ENCODE data around the gene FANCE.
"Not testable (repeated sequence)": the region's sequence is repeated elsewhere in the genome, so short reads cannot be mapped to it uniquely, and the experiment has no call there.

Gene FANCE

GRCh38 chr6:35452183-35453090, at the start of gene FANCE:
Gene FANCE (plus strand): TSS chr6:35452338. CDS start chr6:35452546, 208 bp downstream.
- DNase-seq, result peak; percentile 95

GRCh38 chr6:35402856-35403191, 49.3 kb upstream of the FANCE start:
- no peak for DNase-seq

GRCh38 chr6:35403544-35404442, 48.3 kb upstream of the FANCE start:
- no peak for DNase-seq

GRCh38 chr6:35406711-35407485, 45.2 kb upstream of the FANCE start:
- DNase-seq, result no peak

DNA sequence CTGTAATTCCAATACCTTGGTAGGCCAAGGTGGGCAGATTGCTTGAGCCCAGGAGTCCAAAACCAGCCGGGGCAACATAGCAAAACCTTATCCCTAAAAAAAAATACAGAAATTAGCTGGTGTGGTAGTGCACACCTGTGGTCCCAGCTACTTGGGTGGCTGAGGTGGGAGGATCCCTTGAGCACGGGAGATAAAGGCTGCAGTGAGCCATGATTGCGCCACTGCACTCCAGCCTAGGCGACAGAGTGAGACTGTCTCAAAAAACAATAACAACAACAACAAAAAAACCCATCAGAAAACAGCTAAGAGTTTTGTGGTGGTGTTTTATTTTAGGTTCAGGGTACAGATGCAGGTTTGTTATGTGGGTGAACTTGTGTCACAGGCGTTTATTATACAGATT, 42.9 kb upstream of the FANCE start:
- DNase-seq, result no peak

- DNase-seq, result no peak
Measured at GRCh38 chr6:35410131-35410530, 42.0 kb upstream of the FANCE start.

DNA sequence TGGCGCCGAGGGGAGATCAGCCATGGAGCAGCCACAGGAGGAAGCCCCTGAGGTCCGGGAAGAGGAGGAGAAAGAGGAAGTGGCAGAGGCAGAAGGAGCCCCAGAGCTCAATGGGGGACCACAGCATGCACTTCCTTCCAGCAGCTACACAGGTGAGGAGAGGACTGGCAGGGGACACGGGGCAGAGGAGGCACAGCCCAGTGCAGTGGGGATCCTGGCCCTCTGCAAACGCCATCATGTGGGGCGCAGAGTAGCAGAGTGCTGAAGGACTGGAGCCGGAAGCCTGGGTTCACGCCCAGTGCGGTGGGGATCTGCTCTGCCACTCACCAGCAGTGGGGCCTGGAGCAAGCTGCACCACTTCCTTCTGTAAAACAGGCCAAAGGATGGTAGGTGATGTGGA, 41.1 kb upstream of the FANCE start:
- peak; percentile 35 for DNase-seq

- DNase-seq, result no peak
Measured at GRCh38 chr6:35412102-35412501, 40.0 kb upstream of the FANCE start.

- no peak for DNase-seq
Measured at GRCh38 chr6:35413911-35414310, 38.2 kb upstream of the FANCE start.

- DNase-seq, result peak; percentile 47
Measured at GRCh38 chr6:35415065-35415891, 36.9 kb upstream of the FANCE start.

DNA sequence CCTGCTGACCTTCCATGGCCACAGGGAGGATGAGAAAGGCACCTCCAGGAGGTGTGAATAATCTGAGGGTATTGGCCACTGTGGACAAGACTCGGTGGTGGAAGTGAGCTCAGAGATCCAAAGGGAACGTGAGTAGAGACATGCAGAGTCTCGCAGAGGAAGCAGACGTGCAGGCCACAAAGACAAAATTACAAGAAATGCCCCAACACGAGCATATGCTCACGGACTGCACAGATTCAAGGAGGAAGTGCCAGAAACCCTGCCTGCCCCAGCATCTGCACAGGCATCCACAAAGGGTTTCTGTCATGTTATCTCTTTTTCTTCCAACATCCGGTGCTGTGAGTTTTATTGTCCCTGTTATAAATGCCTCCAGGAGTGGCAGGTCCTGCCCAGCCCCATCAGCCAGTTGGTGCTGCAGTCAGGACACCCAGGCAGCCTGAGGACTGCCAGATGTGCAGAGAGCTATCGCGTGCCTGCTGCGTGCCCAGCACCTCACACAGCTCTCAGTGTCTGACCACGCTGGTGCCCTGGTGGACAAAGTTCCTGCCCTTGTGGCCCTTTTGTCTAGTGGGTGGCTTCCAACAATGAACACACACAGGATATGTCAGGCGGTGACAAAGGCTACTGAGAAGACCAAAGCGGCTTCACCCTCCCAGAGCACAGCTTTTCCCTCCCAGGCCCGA, 34.0 kb upstream of the FANCE start:
- peak; percentile 11 for DNase-seq

- DNase-seq, result peak; percentile 49
Measured at GRCh38 chr6:35419417-35419816, 32.7 kb upstream of the FANCE start.

GRCh38 chr6:35419961-35420360, 32.2 kb upstream of the FANCE start:
- DNase-seq, result no peak

DNA sequence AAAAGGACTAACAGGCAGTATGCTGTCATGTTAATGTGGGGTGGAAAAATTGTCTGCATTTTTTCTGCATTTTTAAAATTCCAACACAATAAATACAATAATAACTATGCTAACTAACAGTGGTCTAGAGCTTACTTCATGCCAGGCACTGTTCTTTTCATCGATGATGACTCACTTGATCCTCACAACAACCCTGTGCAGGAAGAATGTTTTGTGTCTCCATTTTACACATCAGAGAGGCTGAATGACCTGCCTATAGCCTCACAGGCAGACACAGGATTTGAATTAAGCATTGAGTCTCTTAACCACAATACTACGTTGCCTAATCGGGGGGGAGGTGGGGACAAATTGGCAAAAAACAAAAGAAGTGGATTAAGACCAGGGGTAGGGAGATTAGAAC, 26.9 kb upstream of the FANCE start:
- no peak for DNase-seq

DNA sequence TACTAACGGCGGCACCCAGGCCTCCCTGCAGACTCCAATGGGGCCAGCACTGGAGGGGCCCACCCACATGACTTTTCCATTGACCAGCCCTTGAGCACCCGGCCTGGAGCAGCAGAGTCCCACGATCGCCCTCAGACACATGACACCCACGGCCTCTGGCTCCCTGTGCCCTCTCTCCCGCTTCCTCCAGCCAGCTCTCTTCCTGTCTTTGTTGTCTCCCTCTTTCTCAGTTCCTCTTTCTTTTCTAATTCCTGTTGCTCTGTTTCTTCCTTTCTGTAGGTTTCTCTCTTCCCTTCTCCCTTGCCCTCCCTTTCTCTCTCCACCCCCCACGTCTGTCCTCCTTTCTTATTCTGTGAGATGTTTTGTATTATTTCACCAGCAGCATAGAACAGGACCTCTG, 26.1 kb upstream of the FANCE start:
- no peak for DNase-seq

DNA sequence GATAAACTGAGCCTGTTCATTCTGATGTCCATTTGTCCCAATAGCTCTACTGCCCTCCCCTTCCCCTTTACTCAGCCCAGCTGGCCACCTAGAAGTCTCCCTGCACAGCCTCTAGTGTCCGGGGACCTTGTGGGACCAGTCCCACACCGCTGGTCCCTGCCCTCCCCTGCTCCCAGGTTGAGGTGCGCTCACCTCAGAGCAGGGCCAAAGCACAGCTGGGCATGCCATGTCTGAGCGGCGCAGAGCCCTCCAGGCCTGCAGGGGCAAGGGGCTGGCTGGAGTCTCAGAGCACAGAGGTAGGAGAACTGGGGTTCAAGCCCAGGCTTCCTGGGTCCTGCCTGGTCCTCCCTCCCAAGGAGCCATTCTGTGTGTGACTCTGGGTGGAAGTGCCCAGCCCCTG, 24.7 kb upstream of the FANCE start:
- no peak for DNase-seq

DNA sequence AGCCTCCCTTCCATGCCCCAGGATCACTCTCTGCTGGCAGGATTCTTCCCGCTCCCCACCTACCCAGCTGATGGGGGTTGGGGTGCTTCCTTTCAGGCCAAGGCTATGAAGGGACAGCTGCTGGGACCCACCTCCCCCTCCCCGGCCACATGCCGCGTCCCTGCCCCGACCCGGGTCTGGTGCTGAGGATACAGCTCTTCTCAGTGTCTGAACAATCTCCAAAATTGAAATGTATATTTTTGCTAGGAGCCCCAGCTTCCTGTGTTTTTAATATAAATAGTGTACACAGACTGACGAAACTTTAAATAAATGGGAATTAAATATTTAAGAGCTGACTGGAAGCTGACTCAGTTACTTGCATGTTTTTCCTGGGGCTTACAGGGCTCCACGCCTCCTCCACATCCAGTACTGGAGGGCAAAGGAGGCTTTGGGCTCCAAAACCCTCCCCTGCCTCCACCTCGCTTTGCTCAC, 24.3 kb upstream of the FANCE start:
- no peak for DNase-seq

- DNase-seq, result no peak
Measured at GRCh38 chr6:35428421-35429149, 23.6 kb upstream of the FANCE start.

- no peak for DNase-seq
Measured at GRCh38 chr6:35429463-35429862, 22.7 kb upstream of the FANCE start.

- no peak for DNase-seq
Measured at GRCh38 chr6:35432291-35432690, 19.8 kb upstream of the FANCE start.

- DNase-seq, result not testable (repeated sequence)
Measured at GRCh38 chr6:35432702-35433101, 19.4 kb upstream of the FANCE start.

Data from CD4-positive, alpha-beta T cell treated with Interleukin-17A for 4 hours (primary cell).